Neuron (in vitro differentiated cells): ENCODE results near the gene RTP1.
"Not testable (repeated sequence)": the region's sequence is repeated elsewhere in the genome, so short reads cannot be mapped to it uniquely, and the experiment has no call there.

Source experiments
- H2AFZ ChIP-seq: one replicate; pipeline ENCODE4 v1.6.1; 2013; ENCODE audit warnings: low read depth, mild to moderate bottlenecking, inconsistent platforms, low read length, moderate library complexity
- H3K27me3 ChIP-seq: one replicate; pipeline ENCODE4 v1.6.1; 2013; ENCODE audit warnings: low read length; ENCODE audit not compliant: insufficient read depth
- H3K36me3 ChIP-seq: one replicate; pipeline ENCODE4 v1.6.1; 2013; ENCODE audit warnings: low read length; ENCODE audit not compliant: insufficient read depth
- H3K4me1 ChIP-seq: one replicate; pipeline ENCODE4 v1.6.1; 2013; ENCODE audit warnings: low read length; ENCODE audit not compliant: insufficient read depth
- H3K4me3 ChIP-seq: 2 replicates; pipeline ENCODE4 v1.5.1; 2013; ENCODE audit warnings: mild to moderate bottlenecking, low read length, moderate library complexity
- H3K9me3 ChIP-seq: one replicate; pipeline ENCODE4 v1.6.1; 2013; ENCODE audit warnings: low read length

RTP1 gene

DNA sequence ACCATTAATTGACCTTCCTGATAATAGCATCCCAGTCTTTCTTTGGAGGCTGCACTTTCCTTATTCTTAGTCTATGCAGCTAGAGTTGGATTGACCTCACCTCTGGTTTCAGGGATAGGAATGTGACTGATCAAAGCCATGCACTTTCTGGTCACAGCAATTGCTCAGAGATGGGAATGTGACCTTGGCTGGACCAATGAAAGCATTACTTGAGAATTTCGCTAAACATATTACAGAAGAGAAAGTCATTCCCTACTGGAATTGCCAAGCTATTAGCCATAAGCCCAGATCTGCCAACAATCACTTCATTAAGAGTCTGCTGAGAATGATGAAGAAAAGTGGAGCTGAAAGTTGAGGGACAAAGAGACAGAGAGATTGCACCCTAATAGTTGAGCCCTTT lies 32.7 kb downstream of the RTP1 start:
- no peak overlapping the region for H3K4me3 ChIP-seq
- no peak overlapping the region for H2AFZ ChIP-seq
- no peaks in the 10 kb centered on the region for H3K36me3 ChIP-seq
- H3K4me1 ChIP-seq = no peaks in the 10 kb centered on the region
- H3K27me3 ChIP-seq = no peaks in the 10 kb centered on the region
- H3K9me3 ChIP-seq = no peaks in the 10 kb centered on the region

DNA sequence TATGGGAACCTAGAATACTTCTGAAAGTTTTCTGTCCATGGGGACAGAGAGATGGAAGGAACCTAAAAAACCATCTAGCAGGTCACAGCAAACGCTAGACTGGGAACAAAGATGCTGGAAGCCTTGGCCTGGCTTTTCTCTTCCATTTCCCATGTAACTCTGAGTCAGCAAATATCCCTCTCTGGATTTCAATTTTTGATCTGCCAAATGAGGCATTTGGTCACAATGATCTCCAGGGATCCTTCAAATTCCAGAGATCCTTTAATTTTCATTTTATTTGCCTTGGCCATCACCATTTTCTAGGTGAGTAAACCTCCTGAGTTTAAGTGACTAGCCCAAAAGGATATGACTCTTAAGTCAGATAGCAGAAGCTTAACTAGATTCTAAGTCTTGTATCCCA lies 39.7 kb downstream of the RTP1 start:
- Histone ChIP-seq H2AFZ (no peak overlapping the region), H3K27me3 (no peaks in the 10 kb centered on the region), H3K4me3 (no peak overlapping the region), H3K9me3 (no peaks in the 10 kb centered on the region), H3K36me3 (no peaks in the 10 kb centered on the region), H3K4me1 (no peaks in the 10 kb centered on the region)

DNA sequence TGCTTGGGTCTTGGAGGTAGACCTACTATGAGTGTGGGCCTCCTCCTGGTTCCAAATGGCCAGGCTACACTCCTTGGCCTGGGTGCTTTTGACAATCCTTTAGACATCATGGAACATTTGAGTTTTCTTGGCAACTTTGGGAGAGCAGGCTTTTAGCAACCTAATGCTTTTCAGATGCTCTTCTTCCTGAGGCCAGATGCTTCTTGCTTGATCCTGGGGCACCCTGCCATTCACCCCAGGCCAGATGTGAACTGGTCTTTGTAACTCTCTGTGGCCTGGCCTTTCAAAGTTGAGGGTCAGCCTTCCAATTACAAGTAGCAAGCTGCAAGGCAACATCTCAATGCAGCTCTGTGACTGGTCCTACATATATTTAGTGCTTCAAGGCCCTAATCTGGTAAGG lies 40.5 kb downstream of the RTP1 start:
- Histone ChIP-seq H2AFZ (no peak overlapping the region), H3K4me1 (no peaks in the 10 kb centered on the region), H3K9me3 (no peaks in the 10 kb centered on the region), H3K27me3 (no peaks in the 10 kb centered on the region), H3K36me3 (no peaks in the 10 kb centered on the region), H3K4me3 (no peak overlapping the region)

DNA sequence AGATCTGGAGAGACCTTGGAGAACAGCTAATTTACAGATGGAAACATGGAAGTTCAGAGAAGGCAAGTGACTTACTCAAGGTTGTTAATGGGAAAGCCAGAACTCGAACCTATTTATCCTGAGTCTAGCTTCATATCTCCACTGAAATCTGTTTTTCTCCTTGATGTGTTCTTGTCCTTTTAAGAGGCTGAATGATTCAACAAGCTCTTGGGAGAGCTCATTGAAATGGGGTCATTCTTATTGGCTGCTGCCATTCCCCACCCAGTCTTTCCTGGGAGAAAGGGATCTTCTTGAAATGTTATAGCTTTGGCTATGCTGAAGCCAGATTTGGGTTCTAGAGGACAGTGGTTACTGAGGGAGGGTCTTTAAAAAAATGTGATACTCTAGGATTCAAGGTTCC lies 41.0 kb downstream of the RTP1 start:
- no peak overlapping the region for H3K4me3 ChIP-seq
- no peaks in the 10 kb centered on the region for H3K4me1 ChIP-seq
- no peak overlapping the region for H2AFZ ChIP-seq
- no peaks in the 10 kb centered on the region for H3K36me3 ChIP-seq
- no peaks in the 10 kb centered on the region for H3K9me3 ChIP-seq
- H3K27me3 ChIP-seq = no peaks in the 10 kb centered on the region

DNA sequence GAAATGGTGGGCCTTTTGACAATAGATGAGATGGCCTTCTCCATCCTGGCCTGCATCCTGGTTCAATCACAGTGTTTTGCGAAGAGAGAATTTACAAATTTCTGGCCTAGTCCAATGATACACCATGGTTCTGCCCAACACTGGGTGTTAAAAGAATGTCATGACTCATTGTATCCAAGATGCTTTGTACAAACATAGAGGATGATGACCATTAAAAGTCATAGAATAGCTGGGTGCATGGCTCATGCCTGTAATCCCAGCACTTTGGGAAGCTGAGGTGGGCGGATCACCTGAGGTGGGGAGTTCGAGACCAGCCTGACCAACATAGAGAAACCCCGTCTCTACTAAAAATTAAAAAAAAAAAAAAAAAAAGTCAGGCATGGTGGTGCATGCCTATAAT lies 41.5 kb downstream of the RTP1 start:
- not testable (repeated sequence) for H3K9me3 ChIP-seq, H3K27me3 ChIP-seq, H3K36me3 ChIP-seq, H3K4me1 ChIP-seq, H3K4me3 ChIP-seq, H2AFZ ChIP-seq

DNA sequence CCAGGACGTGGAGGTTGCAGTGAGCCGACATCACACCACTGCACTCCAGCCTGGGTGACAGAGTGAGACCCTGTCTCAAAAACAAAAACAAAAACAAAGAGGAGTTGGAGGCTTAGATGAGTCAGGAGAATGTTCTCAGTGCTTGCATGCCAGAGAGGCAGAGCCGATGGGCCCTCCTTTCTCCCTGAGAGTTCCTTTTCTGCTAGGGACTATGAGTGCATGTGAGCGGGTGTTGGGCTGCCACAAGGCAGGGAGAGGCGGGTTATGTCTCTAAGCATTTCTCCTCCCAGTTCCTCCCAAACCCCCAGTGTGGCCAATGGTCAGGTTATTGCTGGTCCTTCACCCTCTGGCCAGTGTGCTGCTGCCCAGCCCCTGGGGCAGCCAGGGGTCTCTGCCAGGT lies 45.1 kb downstream of the RTP1 start:
- Histone ChIP-seq H3K4me3 (no peak overlapping the region), H3K4me1 (no peaks in the 10 kb centered on the region), H3K9me3 (no peaks in the 10 kb centered on the region), H3K36me3 (no peaks in the 10 kb centered on the region), H2AFZ (no peak overlapping the region), H3K27me3 (no peaks in the 10 kb centered on the region)

DNA sequence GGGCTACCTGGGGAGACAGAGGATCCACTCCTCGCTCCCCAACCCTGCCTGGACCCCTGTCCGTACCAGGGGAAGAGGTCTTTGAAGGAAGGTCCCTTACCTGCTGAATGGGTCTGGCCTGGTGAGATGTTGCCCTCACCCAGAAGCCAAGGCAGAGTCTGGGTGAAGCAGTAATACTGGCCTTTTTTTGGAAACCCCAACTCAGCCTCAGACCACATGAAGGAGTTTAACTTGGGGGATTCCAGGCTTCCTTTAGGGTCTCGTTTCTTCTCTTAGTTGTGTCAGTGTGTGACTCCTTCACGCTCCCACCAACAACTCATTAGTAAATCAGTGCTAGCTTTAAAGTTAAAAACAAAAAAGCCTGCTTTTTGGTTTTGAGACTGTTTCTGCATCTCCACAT lies 45.6 kb downstream of the RTP1 start:
- Histone ChIP-seq H3K4me3 (no peak overlapping the region), H2AFZ (no peak overlapping the region)

DNA sequence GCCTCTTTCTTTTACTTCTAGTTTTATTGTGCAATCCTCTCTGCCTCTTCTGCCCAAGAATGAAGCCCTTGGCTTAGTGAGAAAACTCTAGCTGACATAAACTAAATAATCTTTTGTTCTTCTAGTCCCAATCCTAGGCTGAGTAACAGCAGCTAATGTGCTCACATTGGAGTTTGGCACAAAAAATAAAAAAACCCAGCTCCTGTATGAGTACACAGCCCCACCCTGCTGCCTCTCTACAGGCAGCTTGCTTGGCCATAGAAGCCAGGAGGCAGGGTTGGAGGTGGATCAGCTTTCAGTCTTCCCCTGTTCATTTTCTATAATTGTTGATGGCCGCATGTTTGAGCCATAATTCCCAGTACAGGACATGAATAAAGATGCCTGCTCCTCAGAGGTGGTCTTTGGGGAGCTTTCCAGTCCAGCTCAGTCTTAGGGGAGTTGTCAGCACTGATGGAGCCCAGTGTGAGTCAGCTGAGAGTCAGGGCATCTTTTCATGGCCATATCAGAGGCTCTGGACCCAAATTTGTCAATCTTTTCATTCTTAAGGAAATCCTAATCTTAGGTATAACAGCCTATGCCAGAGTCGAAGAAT lies 46.7 kb downstream of the RTP1 start:
- H3K36me3 ChIP-seq = no peaks in the 10 kb centered on the region

More for the DNA sequence above, 45.6 kb downstream of the RTP1 start:
- Histone ChIP-seq H3K36me3 (no peaks in the 10 kb centered on the region), H3K27me3 (no peaks in the 10 kb centered on the region), H3K9me3 (no peaks in the 10 kb centered on the region), H3K4me1 (no peaks in the 10 kb centered on the region)

DNA sequence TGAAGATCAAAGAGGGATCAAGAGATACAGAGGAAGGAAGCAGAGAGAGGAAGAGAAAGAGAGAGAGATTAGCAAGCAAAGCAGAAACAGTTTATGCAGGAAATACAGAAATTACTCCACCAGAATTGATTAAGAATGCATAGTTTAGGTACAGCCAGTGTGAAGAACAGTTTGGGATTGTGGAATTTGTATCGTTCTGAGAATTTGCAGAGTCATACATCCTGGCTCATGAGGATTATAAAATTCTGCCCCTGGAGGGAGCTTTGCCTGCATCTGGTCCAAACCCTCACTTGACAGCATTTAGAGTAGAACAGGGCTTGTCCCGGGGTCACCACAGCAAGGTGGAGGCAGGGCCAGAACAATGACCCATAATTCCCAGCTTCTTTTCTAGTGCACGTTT lies 50.1 kb downstream of the RTP1 start:
- H3K36me3 ChIP-seq = no peaks in the 10 kb centered on the region
- no peaks in the 10 kb centered on the region for H3K9me3 ChIP-seq
- no peaks in the 10 kb centered on the region for H3K4me1 ChIP-seq
- no peak overlapping the region for H2AFZ ChIP-seq
- H3K27me3 ChIP-seq = no peaks in the 10 kb centered on the region
- H3K4me3 ChIP-seq = no peak overlapping the region

More for the DNA sequence above, 46.7 kb downstream of the RTP1 start:
- H3K9me3 ChIP-seq = no peaks in the 10 kb centered on the region
- no peaks in the 10 kb centered on the region for H3K4me1 ChIP-seq
- H2AFZ ChIP-seq = no peak overlapping the region
- no peak overlapping the region for H3K4me3 ChIP-seq
- H3K27me3 ChIP-seq = no peaks in the 10 kb centered on the region
